Fibroblast of skin of left biceps (primary cell): Measurements from ENCODE around the gene GLCE.
"Not testable (repeated sequence)": the region's sequence is repeated elsewhere in the genome, so short reads cannot be mapped to it uniquely, and the experiment has no call there.

Experiments
- DNase-seq, 2 experiments: peaks; one replicate each; pipeline ENCODE4 v3.0.0-alpha.2; 2013; ENCODE audit warnings: low read depth in 2 of 2

The GLCE gene

GRCh38 chr15:69158843-69159240 lies 1.6 kb upstream of the GLCE start:
- no peak for DNase-seq

GRCh38 chr15:69159805-69160140 lies 662 bp upstream of the GLCE start:
- no peak for DNase-seq

- no peak for DNase-seq
Measured at GRCh38 chr15:69161079-69161877, 843 bp downstream of the GLCE start.

GRCh38 chr15:69161878-69162213 lies 1.4 kb downstream of the GLCE start:
- no peak for DNase-seq

GRCh38 chr15:69163141-69163669 lies 2.8 kb downstream of the GLCE start:
- no peak for DNase-seq

- peak; percentile 55 to 57 for DNase-seq
Measured at GRCh38 chr15:69164807-69165636, 4.6 kb downstream of the GLCE start.

GRCh38 chr15:69165637-69166025 lies 5.2 kb downstream of the GLCE start:
- DNase-seq = no peak

GRCh38 chr15:69167218-69167846 lies 6.9 kb downstream of the GLCE start:
- no peak for DNase-seq

GRCh38 chr15:69168361-69168760 lies 7.9 kb downstream of the GLCE start:
- not testable (repeated sequence) for DNase-seq

GRCh38 chr15:69169540-69169939 lies 9.1 kb downstream of the GLCE start:
- not testable (repeated sequence) for DNase-seq

- no peak for DNase-seq
Measured at GRCh38 chr15:69170597-69170996, 10.2 kb downstream of the GLCE start.

GRCh38 chr15:69172847-69173246 lies 12.4 kb downstream of the GLCE start:
- DNase-seq = no peak

GRCh38 chr15:69175536-69175935 lies 15.1 kb downstream of the GLCE start:
- DNase-seq = no peak

- DNase-seq = peak; percentile 68
Measured at GRCh38 chr15:69181424-69181823, 21.0 kb downstream of the GLCE start.

GRCh38 chr15:69185216-69185615 lies 24.8 kb downstream of the GLCE start:
- DNase-seq = no peak

GRCh38 chr15:69185706-69186105 lies 25.3 kb downstream of the GLCE start:
- DNase-seq = no peak

- DNase-seq = no peak
Measured at GRCh38 chr15:69189157-69189556, 28.7 kb downstream of the GLCE start.

- DNase-seq = no peak
Measured at GRCh38 chr15:69190091-69190490, 29.7 kb downstream of the GLCE start.

GRCh38 chr15:69190504-69190903 lies 30.1 kb downstream of the GLCE start:
- no peak for DNase-seq

GRCh38 chr15:69194025-69194827 lies 33.8 kb downstream of the GLCE start:
- DNase-seq = no peak

- no peak for DNase-seq
Measured at GRCh38 chr15:69194854-69195253, 34.4 kb downstream of the GLCE start.
